Subcutaneous adipose tissue (tissue), 4 donors: Measurements from ENCODE around the gene CD52. TPM values are rescaled to one million over a fixed set of nuclear protein-coding genes. Genes with fewer than 3 reads are reported as not detected.

Experiments used
- total RNA-seq, 4 donors: library from RNA; depleted of rRNA; stranded (reverse); fragments of >200 nt; gene quantifications; one replicate each; pipeline ENCODE4 v1.1.0, GENCODE V29; 2016
- TF ChIP-seq, protein P1 (sequence below): fragments of 450-650 bp; IDR thresholded peaks from one replicate; pipeline ENCODE4 v1.5.1; 2016; ENCODE audit warnings: low read depth, mild to moderate bottlenecking, control low read depth, antibody characterized with exemption, moderate library complexity

Gene CD52
- total RNA-seq, 4 donors from 2014 or later = 4.7 to 719 (median 19.2) TPM

DNA sequence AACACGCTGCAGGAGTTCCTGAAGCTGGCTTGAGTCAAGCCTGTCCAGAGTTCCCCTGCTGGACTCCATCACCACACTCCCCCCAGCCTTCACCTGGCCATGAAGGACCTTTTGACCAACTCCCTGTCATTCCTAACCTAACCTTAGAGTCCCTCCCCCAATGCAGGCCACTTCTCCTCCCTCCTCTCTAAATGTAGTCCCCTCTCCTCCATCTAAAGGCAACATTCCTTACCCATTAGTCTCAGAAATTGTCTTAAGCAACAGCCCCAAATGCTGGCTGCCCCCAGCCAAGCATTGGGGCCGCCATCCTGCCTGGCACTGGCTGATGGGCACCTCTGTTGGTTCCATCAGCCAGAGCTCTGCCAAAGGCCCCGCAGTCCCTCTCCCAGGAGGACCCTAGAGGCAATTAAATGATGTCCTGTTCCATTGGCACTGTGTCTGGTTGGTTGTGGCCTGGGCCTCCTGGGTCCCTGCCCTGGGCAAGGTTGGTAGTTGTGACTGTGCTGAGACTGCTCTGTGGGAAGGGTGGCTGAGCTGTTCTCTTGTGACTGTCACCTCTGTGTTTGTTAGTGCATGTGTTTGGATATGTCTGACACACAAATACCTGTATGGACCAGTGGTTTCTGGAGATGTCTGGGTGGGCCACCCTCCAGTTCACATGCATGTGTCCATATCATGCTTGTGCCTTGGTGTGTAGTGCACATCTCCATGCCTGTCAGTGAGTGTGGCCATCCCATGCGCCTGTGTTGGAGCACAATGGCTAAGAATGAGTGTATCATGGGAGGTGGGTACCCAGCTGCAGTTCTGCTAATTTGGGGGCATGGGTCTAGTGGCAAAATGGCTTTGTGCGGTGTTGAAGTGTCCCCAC is 36.4 kb upstream of the CD52 start:
- TF ChIP-seq, protein P1, sequence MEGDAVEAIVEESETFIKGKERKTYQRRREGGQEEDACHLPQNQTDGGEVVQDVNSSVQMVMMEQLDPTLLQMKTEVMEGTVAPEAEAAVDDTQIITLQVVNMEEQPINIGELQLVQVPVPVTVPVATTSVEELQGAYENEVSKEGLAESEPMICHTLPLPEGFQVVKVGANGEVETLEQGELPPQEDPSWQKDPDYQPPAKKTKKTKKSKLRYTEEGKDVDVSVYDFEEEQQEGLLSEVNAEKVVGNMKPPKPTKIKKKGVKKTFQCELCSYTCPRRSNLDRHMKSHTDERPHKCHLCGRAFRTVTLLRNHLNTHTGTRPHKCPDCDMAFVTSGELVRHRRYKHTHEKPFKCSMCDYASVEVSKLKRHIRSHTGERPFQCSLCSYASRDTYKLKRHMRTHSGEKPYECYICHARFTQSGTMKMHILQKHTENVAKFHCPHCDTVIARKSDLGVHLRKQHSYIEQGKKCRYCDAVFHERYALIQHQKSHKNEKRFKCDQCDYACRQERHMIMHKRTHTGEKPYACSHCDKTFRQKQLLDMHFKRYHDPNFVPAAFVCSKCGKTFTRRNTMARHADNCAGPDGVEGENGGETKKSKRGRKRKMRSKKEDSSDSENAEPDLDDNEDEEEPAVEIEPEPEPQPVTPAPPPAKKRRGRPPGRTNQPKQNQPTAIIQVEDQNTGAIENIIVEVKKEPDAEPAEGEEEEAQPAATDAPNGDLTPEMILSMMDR = no peak

DNA sequence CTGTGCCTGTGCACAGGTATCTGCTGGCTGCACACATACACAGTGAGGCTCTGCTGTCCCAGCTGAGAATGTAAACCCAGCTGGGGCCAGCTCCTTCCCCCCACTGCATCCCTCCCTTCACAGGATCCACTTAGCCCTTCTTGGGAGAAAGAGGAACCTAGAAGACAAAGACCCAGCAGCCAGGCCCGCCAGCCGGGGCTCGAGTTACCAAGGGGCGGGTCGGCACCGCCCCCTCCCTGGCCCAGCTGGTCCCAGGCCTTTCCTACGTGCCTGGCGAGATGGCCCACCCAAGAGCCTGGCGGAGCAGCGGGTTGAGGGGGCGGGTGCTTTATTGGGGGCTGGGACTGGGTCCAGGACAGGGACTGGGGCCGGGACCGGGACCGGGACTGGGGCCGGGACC is 35.8 kb upstream of the CD52 start:
- TF ChIP-seq, protein P1 = no peak

DNA sequence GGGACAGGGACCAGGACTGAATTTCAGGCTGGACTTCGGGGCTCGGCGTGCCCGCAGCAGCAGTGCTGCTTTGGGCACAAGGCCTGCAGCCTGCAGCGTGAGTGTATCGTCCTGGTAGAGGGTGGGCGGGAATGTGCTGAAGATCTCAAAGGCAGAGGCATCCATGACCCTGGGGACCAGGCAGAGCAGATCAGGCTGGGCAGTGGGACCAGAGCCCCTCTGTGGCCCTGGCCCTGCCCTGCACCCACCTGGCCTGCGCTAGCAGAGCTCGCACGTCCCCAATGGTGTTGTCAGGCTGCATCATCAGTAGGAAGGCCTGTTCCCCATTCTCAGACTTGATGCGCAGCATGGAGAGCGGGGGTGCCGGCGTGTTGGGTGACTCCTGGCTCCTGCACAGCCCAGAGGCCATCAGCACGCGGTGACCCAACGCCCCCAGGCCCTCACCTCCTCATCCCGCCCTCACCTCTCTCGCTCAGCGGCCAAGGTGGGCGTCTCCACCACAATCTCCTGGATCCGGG is 35.3 kb upstream of the CD52 start:
- TF ChIP-seq, protein P1 = no peak

DNA sequence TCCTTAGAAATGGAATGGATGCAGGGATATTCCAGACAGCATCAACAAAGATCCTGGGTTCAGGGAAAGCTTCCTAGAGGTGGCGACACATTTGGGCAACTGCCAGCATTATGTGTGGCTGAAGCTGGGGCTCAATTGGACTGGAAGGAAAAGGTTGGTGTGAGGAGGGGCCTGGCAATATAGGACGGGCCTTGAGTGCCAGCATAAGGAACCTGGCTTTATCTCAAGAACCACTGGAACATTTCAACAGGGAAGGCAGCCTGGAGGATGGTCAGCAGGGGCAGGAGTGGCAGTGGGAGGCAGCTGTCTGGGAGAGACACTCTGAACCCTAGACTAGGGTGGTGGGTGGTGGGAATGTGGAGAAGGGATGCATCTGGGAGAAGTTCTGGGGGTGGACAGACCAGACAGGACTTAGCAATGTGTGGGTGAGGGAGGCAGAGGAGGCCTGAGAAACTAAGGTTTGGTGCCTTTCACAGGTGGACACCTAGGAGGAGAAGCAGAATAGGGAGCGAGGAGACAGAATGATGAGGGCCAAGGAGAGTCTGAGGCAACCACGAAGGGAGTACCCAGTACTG is 34.4 kb upstream of the CD52 start:
- TF ChIP-seq, protein P1 = no peak

DNA sequence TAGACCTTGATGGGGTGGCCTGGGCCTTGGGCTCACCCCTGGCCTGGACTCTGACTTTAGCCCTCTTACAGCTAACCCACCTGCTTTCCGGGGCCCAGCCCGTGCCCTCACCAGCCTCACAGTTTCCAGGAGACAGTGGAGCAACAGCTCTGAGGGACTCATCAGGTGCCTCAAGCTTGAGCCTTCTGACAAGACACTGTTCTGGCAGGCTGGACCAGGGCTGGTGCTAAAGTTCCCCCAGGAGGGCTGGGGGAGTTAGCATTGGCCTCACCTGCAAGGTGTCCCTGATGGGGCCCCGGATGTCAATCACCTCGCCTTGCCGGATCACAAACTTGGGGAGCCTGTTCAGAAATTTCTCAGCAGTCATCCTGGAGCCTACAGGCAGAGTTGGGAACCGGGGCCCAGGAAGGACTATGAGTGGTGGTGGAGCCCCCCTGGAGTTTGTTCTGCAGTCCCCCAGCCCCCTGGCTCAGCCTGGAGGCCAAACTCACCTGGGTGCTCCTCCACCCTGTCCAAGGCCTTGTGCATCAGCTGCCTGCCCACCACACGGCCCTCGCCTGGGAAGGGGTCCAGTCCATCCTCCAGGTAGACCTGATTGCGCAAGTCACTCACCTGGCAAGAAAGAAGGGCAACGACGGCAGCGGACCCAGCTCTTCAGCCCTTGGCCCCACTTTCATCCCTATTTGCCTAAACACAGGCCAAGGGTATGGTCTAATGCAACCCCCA is 33.7 kb upstream of the CD52 start:
- TF ChIP-seq, protein P1 = no peak

DNA sequence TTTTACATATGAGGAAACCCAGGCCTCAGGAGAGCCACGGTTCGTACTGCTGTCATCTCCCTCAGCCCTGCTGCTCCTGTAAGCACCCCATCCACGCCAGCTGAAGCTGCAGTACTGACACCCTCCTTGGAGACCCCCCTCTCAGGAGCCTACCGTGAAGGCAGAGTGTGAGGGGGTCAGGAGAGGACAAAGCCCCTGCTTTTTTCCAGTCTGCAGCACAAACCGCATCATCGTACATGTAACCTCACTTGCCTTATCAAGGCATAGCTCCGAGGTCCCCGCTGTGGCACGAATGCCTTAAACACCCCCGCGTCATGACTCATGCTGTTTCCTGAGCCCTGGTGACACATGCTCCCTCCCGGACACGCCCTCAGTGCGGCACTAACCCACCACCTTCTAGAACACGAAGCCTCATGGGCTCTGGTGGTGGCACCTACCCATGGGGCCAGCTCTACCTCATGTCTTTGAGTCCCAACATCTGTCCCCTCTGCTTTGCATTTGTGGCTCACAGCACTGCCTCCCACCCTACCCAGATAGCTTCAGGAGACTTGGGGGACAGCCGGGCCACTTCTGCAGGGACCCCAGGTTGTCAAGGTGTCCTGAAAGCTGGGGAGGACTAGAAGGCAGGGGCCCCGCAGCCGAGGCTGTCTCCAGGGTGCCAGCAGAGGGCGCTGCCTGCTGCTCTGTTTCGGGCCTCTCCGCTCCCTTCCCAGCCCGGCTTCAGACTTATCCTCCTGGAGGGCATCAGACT is 33.0 kb upstream of the CD52 start:
- TF ChIP-seq, protein P1 = no peak
